ENCODE data around the gene PLCL2.
A peak's percentile ranks its signal among the peaks of the same experiment; 100 is the strongest.

PLCL2 gene

GRCh38 chr3:16893618-16894200 is 9.0 kb downstream of the PLCL2 start:
- no peak for DNase-seq (ENCODE audit: low read depth in 2 of 2)

- no peak for DNase-seq (ENCODE audit: low read depth in 2 of 2)
Measured at GRCh38 chr3:16896094-16896627, 11.4 kb downstream of the PLCL2 start.

- no peak for DNase-seq (ENCODE audit: low read depth in 2 of 2)
Measured at GRCh38 chr3:16896820-16897219, 12.1 kb downstream of the PLCL2 start.

GRCh38 chr3:16897254-16897926 is 12.6 kb downstream of the PLCL2 start:
- peak in 1 of 2 donors; percentile 47 for DNase-seq (ENCODE audit: low read depth in 2 of 2)

- DNase-seq (ENCODE audit: low read depth in 2 of 2) = no peak
Measured at GRCh38 chr3:16898595-16899395, 14.0 kb downstream of the PLCL2 start.

GRCh38 chr3:16899919-16900318 is 15.2 kb downstream of the PLCL2 start:
- no peak for DNase-seq (ENCODE audit: low read depth in 2 of 2)

- no peak for DNase-seq (ENCODE audit: low read depth in 2 of 2)
Measured at GRCh38 chr3:16900779-16901440, 16.2 kb downstream of the PLCL2 start.

GRCh38 chr3:16904423-16905417 is 20.0 kb downstream of the PLCL2 start:
- DNase-seq (ENCODE audit: low read depth in 2 of 2) = peak in 1 of 2 donors; percentile 58

GRCh38 chr3:16905704-16906103 is 20.9 kb downstream of the PLCL2 start:
- no peak for DNase-seq (ENCODE audit: low read depth in 2 of 2)

- no peak for DNase-seq (ENCODE audit: low read depth in 2 of 2)
Measured at GRCh38 chr3:16906682-16907081, 21.9 kb downstream of the PLCL2 start.

GRCh38 chr3:16907243-16907642 is 22.5 kb downstream of the PLCL2 start:
- DNase-seq (ENCODE audit: low read depth in 2 of 2) = no peak

GRCh38 chr3:16908016-16908807 is 23.5 kb downstream of the PLCL2 start:
- no peak for DNase-seq (ENCODE audit: low read depth in 2 of 2)

GRCh38 chr3:16908896-16909295 is 24.1 kb downstream of the PLCL2 start:
- no peak for DNase-seq (ENCODE audit: low read depth in 2 of 2)

GRCh38 chr3:16909802-16910201 is 25.0 kb downstream of the PLCL2 start:
- DNase-seq (ENCODE audit: low read depth in 2 of 2) = no peak

- DNase-seq (ENCODE audit: low read depth in 2 of 2) = no peak
Measured at GRCh38 chr3:16910207-16910606, 25.5 kb downstream of the PLCL2 start.

GRCh38 chr3:16911916-16912315 is 27.2 kb downstream of the PLCL2 start:
- no peak for DNase-seq (ENCODE audit: low read depth in 2 of 2)

- DNase-seq (ENCODE audit: low read depth in 2 of 2) = no peak
Measured at GRCh38 chr3:16912400-16913263, 27.9 kb downstream of the PLCL2 start.

- DNase-seq (ENCODE audit: low read depth in 2 of 2) = no peak
Measured at GRCh38 chr3:16913264-16913580, 28.5 kb downstream of the PLCL2 start.

GRCh38 chr3:16916840-16917239 is 32.1 kb downstream of the PLCL2 start:
- DNase-seq (ENCODE audit: low read depth in 2 of 2) = no peak
